Bronchial epithelial cell (primary cell): ENCODE data around the gene SLC39A6. TPM values are rescaled to one million over a fixed set of nuclear protein-coding genes. Genes with fewer than 3 reads are reported as not detected.

ENCODE experiments used
- DNase-seq: peaks from one replicate; pipeline ENCODE4 v3.0.0-alpha.2; 2010; ENCODE audit warnings: low read depth
- FAIRE-seq: peaks from 2 replicates; lab custom pipeline; 2011; peaks lifted over from hg19 to GRCh38; lab: Jason Lieb, UNC
- H3K27me3 ChIP-seq: 2 replicates; pipeline ENCODE4 v1.5.1; 2011; ENCODE audit warnings: low read length; ENCODE audit not compliant: control insufficient read depth, insufficient read depth
- H3K36me3 ChIP-seq: 2 replicates; pipeline ENCODE4 v1.5.1; 2011; ENCODE audit warnings: low read length; ENCODE audit not compliant: control insufficient read depth, insufficient read depth
- H3K4me3 ChIP-seq: 2 replicates; pipeline ENCODE4 v1.5.1; 2011; ENCODE audit warnings: mild to moderate bottlenecking, low read depth, low read length, control low read depth
- CTCF ChIP-seq: IDR thresholded peaks from 2 replicates; pipeline ENCODE4 v1.5.1; 2011; ENCODE audit warnings: mild to moderate bottlenecking, moderate library complexity, low read length, control low read depth, inconsistent platforms; ENCODE audit not compliant: insufficient read depth, severe bottlenecking
- total RNA-seq: library from RNA; depleted of rRNA; stranded (reverse); fragments of >200 nt; gene quantifications from 2 replicates; pipeline ENCODE4 v1.2.1, GENCODE V29; 2014

Gene SLC39A6
- total RNA-seq, 1 donor from 2014 or later: 152 TPM

- H3K27me3 ChIP-seq: no peaks in the 10 kb centered on the region
- peaks cover 21% of the 10 kb centered on the region for H3K36me3 ChIP-seq
- FAIRE-seq (no peak), DNase-seq (no peak)
- H3K4me3 ChIP-seq: no peak overlapping the region
- no peak for TF ChIP-seq CTCF
Measured at GRCh38 chr18:36114738-36115137, 14.4 kb downstream of the SLC39A6 start.

GRCh38 chr18:36114251-36114650 lies 14.9 kb downstream of the SLC39A6 start:
- FAIRE-seq (no peak), DNase-seq (no peak)
- Histone ChIP-seq H3K36me3 (peaks cover 21% of the 10 kb centered on the region), H3K27me3 (no peaks in the 10 kb centered on the region), H3K4me3 (no peak overlapping the region)
- TF ChIP-seq CTCF: no peak

- no peak for TF ChIP-seq CTCF
- DNase-seq (no peak), FAIRE-seq (no peak)
- H3K36me3 ChIP-seq: peaks cover 19% of the 10 kb centered on the region
- H3K27me3 ChIP-seq: no peaks in the 10 kb centered on the region
- no peak overlapping the region for H3K4me3 ChIP-seq
Measured at GRCh38 chr18:36112302-36112701, 16.8 kb downstream of the SLC39A6 start.

- Histone ChIP-seq H3K4me3 (no peak overlapping the region), H3K36me3 (peaks cover 15% of the 10 kb centered on the region), H3K27me3 (no peaks in the 10 kb centered on the region)
- FAIRE-seq: no peak
- no peak for TF ChIP-seq CTCF
- no peak for DNase-seq
Measured at GRCh38 chr18:36109737-36110136, 19.4 kb downstream of the SLC39A6 start.

- no peak overlapping the region for H3K4me3 ChIP-seq
- DNase-seq: peak; percentile 63
- no peak for FAIRE-seq
- TF ChIP-seq CTCF: no peak
- peaks cover 11% of the 10 kb centered on the region for H3K36me3 ChIP-seq
- H3K27me3 ChIP-seq: no peaks in the 10 kb centered on the region
Measured at GRCh38 chr18:36108601-36109000, 20.5 kb downstream of the SLC39A6 start.

- no peak for FAIRE-seq
- DNase-seq: no peak
- no peak for TF ChIP-seq CTCF
- no peak overlapping the region for H3K4me3 ChIP-seq
- no peaks in the 10 kb centered on the region for H3K27me3 ChIP-seq
- peaks cover 9% of the 10 kb centered on the region for H3K36me3 ChIP-seq
Measured at GRCh38 chr18:36108196-36108595, 20.9 kb downstream of the SLC39A6 start.
